Measurements from ENCODE around the gene HHIPL1. TPM values are rescaled to one million over a fixed set of nuclear protein-coding genes. Genes with fewer than 3 reads are reported as not detected.

The HHIPL1 gene
- total RNA-seq, 3 donors from 2014 or later, result 0.26 to 3.2 (median 1.1) TPM

Other genes with a start within 250 kb of the HHIPL1 start
- gene SETD3, start 164.3 kb upstream of the HHIPL1 start, total RNA-seq, result 100 to 1,000 TPM in 1 of 3 donors, 10 to 100 TPM in 2; 61.6 to 119 (median 61.6) TPM
- gene CCNK, start 163.7 kb upstream of the HHIPL1 start, total RNA-seq, result 10 to 100 TPM; 47.4 to 68.4 (median 64.5) TPM
- 100 to 1,000 TPM in 1 of 3 donors, 10 to 100 TPM in 2; 66.2 to 102 (median 66.2) TPM for gene CCDC85C, start 40.9 kb upstream of the HHIPL1 start, total RNA-seq
- 1 to 10 TPM in 1 of 3 donors, under 1 TPM in 2; 0.14 to 1.0 (median 0.22) TPM for gene CYP46A1, start 39.2 kb downstream of the HHIPL1 start, total RNA-seq
- 10 to 100 TPM in 1 of 3 donors, 1 to 10 TPM in 2; 5.4 to 82.5 (median 8.1) TPM for gene EML1, start 148.3 kb downstream of the HHIPL1 start, total RNA-seq